MM.1S (cell line): ENCODE measurements around the gene SEPTIN5.

Source experiments
- CTCF ChIP-seq: fragments of 300-600 bp; sonication (generic); IDR thresholded peaks from 2 replicates; pipeline ENCODE4 v1.5.1; 2016; ENCODE audit warnings: antibody characterized with exemption, low read length, mixed read lengths
- EZH2 ChIP-seq: fragments of 300-600 bp; sonication (generic); optimal IDR thresholded peaks from 2 replicates; pipeline ENCODE3; 2017; ENCODE audit warnings: low read depth, mild to moderate bottlenecking, antibody characterized with exemption, low read length, mixed read lengths

- TF ChIP-seq CTCF (peak; percentile 63), EZH2 (no peak)
These were observed 34.7 kb upstream of the SEPTIN5 start for GRCh38 chr22:19679522-19680101.
